SW 1271 (cell line): ENCODE measurements around the gene PGP.

Source experiments
- DNase-seq, 2 experiments: peaks; one replicate each; lab custom pipeline; 2025; lab: John Stamatoyannopoulos, UW

The PGP gene

GRCh38 chr16:2163211-2163881 is 51.3 kb downstream of the PGP start:
- DNase-seq, result no peak

DNA sequence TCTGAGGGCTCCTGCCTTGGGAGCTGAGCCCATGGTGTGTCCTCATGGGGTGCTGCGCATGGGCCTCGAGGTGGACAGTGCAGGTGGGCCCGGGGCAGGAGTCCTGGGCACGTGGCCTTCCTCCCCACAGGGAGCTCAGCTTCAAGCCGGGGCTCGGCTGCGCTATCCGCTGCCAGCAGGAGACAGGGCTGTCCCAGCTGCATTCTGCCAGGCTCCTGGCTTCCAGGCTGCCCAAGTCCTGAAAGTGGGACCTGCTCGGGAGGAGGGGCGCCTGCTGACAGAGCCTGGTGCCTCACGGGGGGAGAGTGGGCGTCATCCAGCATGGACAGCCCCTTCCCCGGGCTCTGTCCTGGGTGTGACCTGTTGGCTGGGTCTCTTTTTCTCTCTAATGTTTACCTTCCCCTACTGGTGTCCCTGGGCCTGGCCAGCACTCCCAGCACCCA is 51.9 kb downstream of the PGP start:
- DNase-seq, result no peak

DNA sequence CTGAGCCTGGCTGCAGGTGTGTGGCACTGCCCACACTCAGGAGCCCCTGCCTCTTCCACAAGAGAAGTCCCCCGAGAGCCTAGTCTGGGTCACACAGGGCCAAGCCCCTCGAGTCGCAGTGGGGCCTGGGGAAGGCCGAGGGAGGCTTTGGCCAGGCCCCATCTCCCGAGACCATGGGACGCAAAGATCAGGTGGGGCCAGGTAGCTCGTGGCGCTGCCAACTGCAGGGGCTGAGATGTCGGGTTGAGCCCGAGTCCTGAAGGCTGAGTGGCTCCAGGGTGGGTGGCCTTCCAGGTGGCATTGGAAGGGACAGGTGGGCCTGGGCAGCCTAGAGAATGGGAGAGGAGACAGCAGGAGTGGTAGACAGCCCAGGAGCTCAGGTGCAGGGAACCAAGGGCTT is 52.7 kb downstream of the PGP start:
- no peak for DNase-seq
